ENCODE measurements around the gene OTUD4.
"Not testable (repeated sequence)": the region's sequence is repeated elsewhere in the genome, so short reads cannot be mapped to it uniquely, and the experiment has no call there.

The OTUD4 gene

DNA sequence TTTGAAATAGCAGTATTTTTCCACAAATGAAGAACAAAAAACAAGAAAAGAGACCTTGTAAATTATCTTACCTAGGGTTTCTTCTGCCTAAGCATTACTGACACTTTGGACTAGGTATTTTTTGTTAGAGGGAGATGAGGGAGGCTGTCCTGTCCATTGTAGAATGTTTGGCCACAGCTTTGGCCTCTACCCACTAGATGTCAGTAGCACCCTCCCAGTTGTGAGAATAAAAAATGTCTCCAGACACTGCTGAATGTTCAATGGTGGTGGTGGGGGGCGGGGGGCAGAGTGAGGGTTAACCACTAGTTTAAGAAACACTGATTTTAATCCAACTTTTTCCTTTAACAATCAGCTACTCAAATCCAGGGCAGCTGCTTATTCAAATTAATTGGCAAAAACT lies 25.8 kb downstream of the OTUD4 start:
- Histone ChIP-seq H3K9me3 (ENCODE audit: control insufficient read depth, insufficient read depth, low read length) (no peaks in the 10 kb centered on the region), H3K4me1 (ENCODE audit: control insufficient read depth, insufficient read depth, low read length) (no peaks in the 10 kb centered on the region), H3K27me3 (ENCODE audit: control insufficient read depth, insufficient read depth, low read length) (no peaks in the 10 kb centered on the region), H3K4me3 (ENCODE audit: low read depth, low read length) (no peak overlapping the region), H3K9ac (ENCODE audit: low read depth, low read length) (no peak overlapping the region), H3K36me3 (ENCODE audit: control insufficient read depth, insufficient read depth, low read length) (peaks cover 3% of the 10 kb centered on the region)

- Histone ChIP-seq H3K27me3 (ENCODE audit: control insufficient read depth, insufficient read depth, low read length) (no peaks in the 10 kb centered on the region), H3K4me3 (ENCODE audit: low read depth, low read length) (no peak overlapping the region), H3K9me3 (ENCODE audit: control insufficient read depth, insufficient read depth, low read length) (no peaks in the 10 kb centered on the region), H3K36me3 (ENCODE audit: control insufficient read depth, insufficient read depth, low read length) (peaks cover 2% of the 10 kb centered on the region), H3K9ac (ENCODE audit: low read depth, low read length) (no peak overlapping the region), H3K4me1 (ENCODE audit: control insufficient read depth, insufficient read depth, low read length) (no peaks in the 10 kb centered on the region)
These were observed 26.5 kb downstream of the OTUD4 start for GRCh38 chr4:145153904-145154298.

DNA sequence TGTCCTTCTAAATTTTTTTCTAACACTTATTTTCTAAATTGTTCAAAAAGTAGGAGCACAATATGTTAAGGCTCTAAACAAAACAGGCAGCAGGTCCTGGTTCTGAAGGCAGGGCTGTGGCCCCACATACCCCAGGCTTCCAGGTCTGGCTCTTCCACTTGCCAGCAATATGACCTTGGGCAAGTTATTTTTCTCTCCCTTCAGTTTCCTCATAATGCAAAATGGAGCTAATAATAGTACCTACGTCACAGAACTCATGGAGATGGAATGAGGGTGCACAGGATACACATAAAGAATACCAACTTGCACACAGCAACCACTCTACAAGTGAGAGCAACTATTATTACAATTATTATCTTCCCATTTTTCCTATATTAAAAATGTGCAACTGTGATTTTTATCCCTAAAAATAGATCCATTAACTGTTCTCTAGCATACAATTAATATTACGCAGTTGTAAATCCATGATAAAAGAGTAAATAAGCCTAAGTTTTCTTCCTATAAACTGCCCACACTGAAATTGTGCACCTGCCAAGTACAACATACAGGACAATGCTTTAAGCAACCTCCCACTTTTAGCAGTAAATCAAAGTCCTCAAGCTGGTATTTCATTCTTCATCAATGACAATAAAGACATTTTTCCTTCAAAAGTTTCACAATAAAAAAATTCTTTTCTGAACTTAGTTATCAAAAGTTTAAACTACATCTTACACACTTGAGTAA lies 27.0 kb downstream of the OTUD4 start:
- Histone ChIP-seq H3K9me3 (ENCODE audit: control insufficient read depth, insufficient read depth, low read length) (no peaks in the 10 kb centered on the region), H3K9ac (ENCODE audit: low read depth, low read length) (no peak overlapping the region), H3K27me3 (ENCODE audit: control insufficient read depth, insufficient read depth, low read length) (no peaks in the 10 kb centered on the region), H3K4me1 (ENCODE audit: control insufficient read depth, insufficient read depth, low read length) (no peaks in the 10 kb centered on the region), H3K36me3 (ENCODE audit: control insufficient read depth, insufficient read depth, low read length) (no peaks in the 10 kb centered on the region), H3K4me3 (ENCODE audit: low read depth, low read length) (no peak overlapping the region)

- Histone ChIP-seq H3K9ac (ENCODE audit: low read depth, low read length) (no peak overlapping the region), H3K4me3 (ENCODE audit: low read depth, low read length) (no peak overlapping the region), H3K4me1 (ENCODE audit: control insufficient read depth, insufficient read depth, low read length) (no peaks in the 10 kb centered on the region), H3K27me3 (ENCODE audit: control insufficient read depth, insufficient read depth, low read length) (no peaks in the 10 kb centered on the region), H3K36me3 (ENCODE audit: control insufficient read depth, insufficient read depth, low read length) (peaks cover 2% of the 10 kb centered on the region), H3K9me3 (ENCODE audit: control insufficient read depth, insufficient read depth, low read length) (no peaks in the 10 kb centered on the region)
These were observed 31.4 kb downstream of the OTUD4 start for GRCh38 chr4:145148980-145149379.

- H3K36me3 ChIP-seq (ENCODE audit: control insufficient read depth, insufficient read depth, low read length); H3K9me3 ChIP-seq (ENCODE audit: control insufficient read depth, insufficient read depth, low read length): not testable (repeated sequence)
These were observed 44.2 kb downstream of the OTUD4 start for GRCh38 chr4:145136219-145136618.

DNA sequence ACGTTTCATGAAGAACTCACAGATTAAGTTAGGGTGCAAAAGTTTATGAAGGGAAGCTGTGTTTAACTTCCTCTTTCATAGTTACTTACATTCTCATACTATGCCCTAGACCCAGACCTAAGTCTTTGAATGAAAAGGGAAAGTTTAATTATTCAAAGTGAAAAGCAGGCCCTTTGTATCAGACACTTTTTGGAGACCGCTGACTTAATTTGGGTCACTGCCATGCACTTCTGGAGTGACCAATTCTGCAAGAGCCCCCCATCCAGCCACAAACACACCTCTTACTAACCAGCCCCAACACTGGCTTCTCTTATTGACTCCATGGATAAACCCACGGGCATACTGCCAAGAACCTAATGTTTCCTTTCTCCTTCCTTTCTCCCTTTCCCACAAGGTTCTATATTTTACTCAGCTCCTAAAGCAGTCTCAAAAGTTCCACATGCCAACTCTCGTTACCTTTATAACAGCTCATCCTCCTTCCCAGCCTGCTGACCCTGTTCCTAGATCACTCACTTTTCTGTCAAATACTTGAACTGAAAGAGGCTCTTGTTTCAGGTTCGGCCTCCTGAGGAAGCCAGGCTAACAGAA lies 47.8 kb downstream of the OTUD4 start:
- no peaks in the 10 kb centered on the region for H3K36me3 ChIP-seq (ENCODE audit: control insufficient read depth, insufficient read depth, low read length)
- no peak overlapping the region for H3K4me3 ChIP-seq (ENCODE audit: low read depth, low read length)
- H3K27me3 ChIP-seq (ENCODE audit: control insufficient read depth, insufficient read depth, low read length) = no peaks in the 10 kb centered on the region
- no peaks in the 10 kb centered on the region for H3K9me3 ChIP-seq (ENCODE audit: control insufficient read depth, insufficient read depth, low read length)
- H3K4me1 ChIP-seq (ENCODE audit: control insufficient read depth, insufficient read depth, low read length) = no peaks in the 10 kb centered on the region
- H3K9ac ChIP-seq (ENCODE audit: low read depth, low read length) = no peak overlapping the region

More at GRCh38 chr4:145136219-145136618, 44.2 kb downstream of the OTUD4 start:
- not testable (repeated sequence) for H3K4me1 ChIP-seq (ENCODE audit: control insufficient read depth, insufficient read depth, low read length); H3K27me3 ChIP-seq (ENCODE audit: control insufficient read depth, insufficient read depth, low read length); H3K4me3 ChIP-seq (ENCODE audit: low read depth, low read length); H3K9ac ChIP-seq (ENCODE audit: low read depth, low read length)

DNA sequence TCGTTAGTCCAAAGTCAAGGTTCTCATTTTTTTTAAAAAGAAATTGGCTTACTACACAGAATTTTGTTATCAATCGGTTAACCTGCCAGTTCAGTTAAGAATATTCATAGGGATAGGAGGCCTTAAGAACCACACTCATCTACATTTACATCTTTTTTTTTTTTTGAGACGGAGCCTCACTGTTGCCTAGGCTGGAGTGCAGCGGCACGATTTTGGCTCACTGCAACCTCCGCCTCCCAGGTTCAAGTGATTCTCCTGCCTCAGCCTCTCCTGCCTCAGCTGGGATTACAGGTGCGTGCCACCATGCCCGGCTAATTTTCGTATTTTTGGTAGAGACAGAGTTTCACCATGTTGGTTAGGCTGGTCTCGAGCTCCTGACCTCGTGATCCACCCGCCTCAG lies 48.5 kb downstream of the OTUD4 start:
- H3K27me3 ChIP-seq (ENCODE audit: control insufficient read depth, insufficient read depth, low read length) = no peaks in the 10 kb centered on the region
- H3K36me3 ChIP-seq (ENCODE audit: control insufficient read depth, insufficient read depth, low read length) = no peaks in the 10 kb centered on the region
- no peaks in the 10 kb centered on the region for H3K9me3 ChIP-seq (ENCODE audit: control insufficient read depth, insufficient read depth, low read length)
- no peaks in the 10 kb centered on the region for H3K4me1 ChIP-seq (ENCODE audit: control insufficient read depth, insufficient read depth, low read length)
- no peak overlapping the region for H3K4me3 ChIP-seq (ENCODE audit: low read depth, low read length)
- no peak overlapping the region for H3K9ac ChIP-seq (ENCODE audit: low read depth, low read length)

DNA sequence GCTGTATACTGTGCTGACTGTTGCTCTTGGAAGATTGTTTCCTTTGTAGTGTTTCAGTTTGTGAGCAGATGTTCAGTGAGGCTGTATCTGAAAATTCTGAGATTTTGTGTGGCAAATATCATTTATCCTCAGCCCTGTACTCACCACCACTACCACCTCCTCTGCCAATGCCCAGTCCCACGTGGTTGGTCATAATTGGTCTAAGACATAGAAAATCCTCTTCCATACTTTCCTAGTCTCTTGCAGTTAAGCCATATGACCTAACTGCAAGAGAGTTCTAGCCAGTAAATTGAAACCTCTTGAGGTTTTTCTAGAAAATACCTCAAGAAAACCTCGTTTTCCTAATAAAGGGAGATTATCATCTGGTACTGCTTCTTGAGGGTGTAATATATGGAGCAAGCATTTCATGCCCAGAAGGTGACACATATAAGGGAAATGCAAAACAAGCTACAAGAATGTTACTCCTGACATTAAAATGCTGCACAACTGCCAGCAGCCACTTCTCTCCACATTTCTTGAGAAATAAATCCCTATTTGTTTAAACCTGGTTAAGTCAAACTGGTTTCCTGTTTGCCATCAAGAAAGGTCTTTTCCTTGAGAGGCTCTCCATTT lies 49.5 kb downstream of the OTUD4 start:
- no peaks in the 10 kb centered on the region for H3K27me3 ChIP-seq (ENCODE audit: control insufficient read depth, insufficient read depth, low read length)
- no peaks in the 10 kb centered on the region for H3K9me3 ChIP-seq (ENCODE audit: control insufficient read depth, insufficient read depth, low read length)
- no peaks in the 10 kb centered on the region for H3K4me1 ChIP-seq (ENCODE audit: control insufficient read depth, insufficient read depth, low read length)
- no peaks in the 10 kb centered on the region for H3K36me3 ChIP-seq (ENCODE audit: control insufficient read depth, insufficient read depth, low read length)
- H3K9ac ChIP-seq (ENCODE audit: low read depth, low read length) = no peak overlapping the region
- no peak overlapping the region for H3K4me3 ChIP-seq (ENCODE audit: low read depth, low read length)

DNA sequence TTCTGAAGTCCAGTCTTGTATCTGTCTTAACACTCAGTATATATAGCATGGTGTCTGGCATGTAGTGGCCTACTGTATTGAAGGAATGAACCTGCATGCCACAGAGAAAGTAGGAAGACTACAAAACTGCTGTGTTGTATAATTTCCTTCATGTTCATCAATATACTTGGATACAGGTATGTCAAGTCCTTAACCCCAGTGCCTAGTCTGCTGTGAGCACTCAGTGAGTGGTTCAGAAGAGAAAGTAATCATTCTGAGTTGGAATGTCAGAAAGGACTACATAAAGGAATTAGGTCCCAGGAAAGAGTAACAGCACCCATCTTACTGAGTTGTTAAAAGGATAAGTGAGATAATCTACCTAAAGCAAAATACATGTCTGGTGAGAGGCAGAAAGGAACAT lies 50.3 kb downstream of the OTUD4 start:
- Histone ChIP-seq H3K9me3 (ENCODE audit: control insufficient read depth, insufficient read depth, low read length) (no peaks in the 10 kb centered on the region), H3K4me1 (ENCODE audit: control insufficient read depth, insufficient read depth, low read length) (no peaks in the 10 kb centered on the region), H3K9ac (ENCODE audit: low read depth, low read length) (no peak overlapping the region), H3K36me3 (ENCODE audit: control insufficient read depth, insufficient read depth, low read length) (no peaks in the 10 kb centered on the region), H3K27me3 (ENCODE audit: control insufficient read depth, insufficient read depth, low read length) (no peaks in the 10 kb centered on the region), H3K4me3 (ENCODE audit: low read depth, low read length) (no peak overlapping the region)

DNA sequence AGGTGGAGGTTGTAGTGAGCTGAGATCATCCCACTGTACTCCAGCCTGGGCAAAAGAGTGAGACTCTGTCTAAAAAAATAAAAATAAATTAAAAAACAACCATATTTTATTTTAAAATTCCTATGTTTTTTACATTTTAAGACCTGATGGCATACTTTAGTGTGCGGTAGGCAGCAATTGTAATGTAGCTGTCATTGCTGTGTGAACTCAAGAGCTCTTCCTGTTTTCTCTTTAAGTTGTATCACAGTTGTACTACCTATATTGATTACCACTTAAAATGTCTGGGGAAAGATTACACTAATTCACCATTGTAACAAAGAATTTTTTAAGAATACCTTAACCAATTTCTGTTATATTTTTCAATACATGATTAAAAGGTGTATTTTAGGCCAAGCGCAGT lies 55.0 kb downstream of the OTUD4 start:
- Histone ChIP-seq H3K9ac (ENCODE audit: low read depth, low read length) (no peak overlapping the region), H3K36me3 (ENCODE audit: control insufficient read depth, insufficient read depth, low read length) (peaks cover 8% of the 10 kb centered on the region), H3K9me3 (ENCODE audit: control insufficient read depth, insufficient read depth, low read length) (no peaks in the 10 kb centered on the region), H3K27me3 (ENCODE audit: control insufficient read depth, insufficient read depth, low read length) (no peaks in the 10 kb centered on the region), H3K4me1 (ENCODE audit: control insufficient read depth, insufficient read depth, low read length) (no peaks in the 10 kb centered on the region), H3K4me3 (ENCODE audit: low read depth, low read length) (no peak overlapping the region)

GRCh38 chr4:145108128-145108527 lies 72.3 kb downstream of the OTUD4 start:
- H3K4me1 ChIP-seq (ENCODE audit: control insufficient read depth, insufficient read depth, low read length) = no peaks in the 10 kb centered on the region
- no peaks in the 10 kb centered on the region for H3K36me3 ChIP-seq (ENCODE audit: control insufficient read depth, insufficient read depth, low read length)
- no peak overlapping the region for H3K9ac ChIP-seq (ENCODE audit: low read depth, low read length)
- no peaks in the 10 kb centered on the region for H3K27me3 ChIP-seq (ENCODE audit: control insufficient read depth, insufficient read depth, low read length)
- H3K4me3 ChIP-seq (ENCODE audit: low read depth, low read length) = no peak overlapping the region
- no peaks in the 10 kb centered on the region for H3K9me3 ChIP-seq (ENCODE audit: control insufficient read depth, insufficient read depth, low read length)

DNA sequence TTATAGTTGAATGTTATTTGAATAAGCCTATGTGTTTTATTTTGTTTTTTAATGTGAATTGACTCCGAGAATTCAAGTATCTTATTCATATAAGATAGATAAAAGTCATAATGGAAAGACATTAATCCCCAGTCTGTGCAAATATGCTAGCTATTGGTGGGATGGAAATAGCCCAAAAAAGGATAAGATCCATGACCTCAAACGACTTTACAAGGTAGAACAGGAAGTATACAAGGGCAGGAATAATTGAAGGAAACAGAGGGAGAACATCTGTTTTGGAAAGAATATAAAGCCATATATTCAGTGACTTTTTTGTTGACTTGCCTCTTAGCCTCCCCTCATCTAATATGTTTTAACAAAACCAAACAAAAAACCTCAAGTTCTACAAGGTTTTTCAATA lies 73.3 kb downstream of the OTUD4 start:
- Histone ChIP-seq H3K27me3 (ENCODE audit: control insufficient read depth, insufficient read depth, low read length) (no peaks in the 10 kb centered on the region), H3K4me3 (ENCODE audit: low read depth, low read length) (no peak overlapping the region), H3K4me1 (ENCODE audit: control insufficient read depth, insufficient read depth, low read length) (no peaks in the 10 kb centered on the region), H3K36me3 (ENCODE audit: control insufficient read depth, insufficient read depth, low read length) (no peaks in the 10 kb centered on the region), H3K9ac (ENCODE audit: low read depth, low read length) (no peak overlapping the region), H3K9me3 (ENCODE audit: control insufficient read depth, insufficient read depth, low read length) (no peaks in the 10 kb centered on the region)
